Ovary (tissue), 9 donors: ENCODE results near the gene PNISR. TPM values are rescaled to one million over a fixed set of nuclear protein-coding genes. Genes with fewer than 3 reads are reported as not detected.

ENCODE experiments used
- DNase-seq, 5 donors: peaks; one replicate each; pipeline ENCODE4 v3.0.0-alpha.2; 2019 to 2020
- H3K27ac ChIP-seq, 2 donors: fragments of 200-600 bp; one replicate each; pipeline versions ENCODE4 v1.5.1 to v1.8.0; 2019 to 2022
- H3K27me3 ChIP-seq: fragments of 200-600 bp; one replicate; pipeline ENCODE4 v1.8.0; 2022
- H3K36me3 ChIP-seq: fragments of 200-600 bp; sonication (generic); one replicate; pipeline ENCODE4 v1.5.1; 2019
- H3K4me1 ChIP-seq: one replicate; pipeline ENCODE4 v1.8.1; 2013; ENCODE audit warnings: mild to moderate bottlenecking, moderate library complexity; ENCODE audit not compliant: insufficient read depth
- H3K4me3 ChIP-seq: fragments of 200-600 bp; sonication (generic); one replicate; pipeline ENCODE4 v1.5.1; 2017
- H3K9me3 ChIP-seq, 2 donors: fragments of 200-600 bp in 1 of 2; sonication (generic) in 1 of 2; one replicate each; pipeline versions ENCODE4 v1.5.1 to v1.8.1; 2013 to 2019; ENCODE audit warnings: mild to moderate bottlenecking in 1 of 2, moderate library complexity in 1 of 2
- EP300 ChIP-seq: sonication (generic); formaldehyde crosslinking; IDR thresholded peaks from one replicate; pipeline ENCODE4 v1.6.1; 2017; ENCODE audit warnings: antibody characterized with exemption
- POLR2A ChIP-seq: fragments of 450-650 bp; IDR thresholded peaks from one replicate; pipeline ENCODE4 v1.6.1; 2017; ENCODE audit warnings: antibody characterized with exemption, mild to moderate bottlenecking, moderate library complexity
- WGBS, 3 donors: extraction: QIAGEN DNeasy Blood & Tissue Kit in 1 of 3; methylation state at CpG; one replicate each; pipeline versions ENCODE4 v1.1.5 to v1.1.7; 2013 to 2017; 5-methylcytosine and 5-hydroxymethylcytosine counted together
- intact Hi-C, 4 donors: fragments of 100-400 bp; cut with DNase I; formaldehyde crosslinking; loops; one replicate each; pipeline versions ENCODE4 v1.11.0 to v1.15.1; 2022 to 2023
- polyA plus RNA-seq, 2 donors: library from polyadenylated mRNA; stranded (reverse); fragments of 200-250 nt in 1 of 2; fragments of 350-450 nt in 1 of 2; fragmentation: Illumina TruSeq in 1 of 2; extraction: RNeasy Lipid Tissue Mini Kit (QIAGEN cat#74804) in 1 of 2; gene quantifications; one replicate each; pipeline ENCODE4 v1.2.3, GENCODE V29; 2013 to 2014
- total RNA-seq, 7 donors: library from RNA; depleted of rRNA in 2 of 7; stranded (reverse); fragments of >200 nt in 2 of 7; fragmentation: NEBNext Ultra II Directional in 3 of 7; extraction: Animal tissue kit (Norgen Biotek cat#: 25700) in 3 of 7; gene quantifications; one replicate each; pipeline versions ENCODE4 v1.1.0 to v1.2.4, GENCODE V29; 2016 to 2023
- TF ChIP-seq, protein P1 (sequence below), 3 donors: fragments of 450-650 bp in 2 of 3; fragments of 200-600 bp in 1 of 3; IDR thresholded peaks; one replicate each; pipeline versions ENCODE4 v1.5.1 to v1.8.0; 2016 to 2022; ENCODE audit warnings: antibody characterized with exemption in 3 of 3, mild to moderate bottlenecking in 1 of 3
- donor health status: DM: no; HTN: no; CAD: no; lungs with moderate emphysema.
- donor health status: DM: no; HTN: no; CAD: no.
- donor health status: Bipolar disorder and iron deficiency.
- donor health status: DM: yes; HTN: yes; CAD: no.
- donor health status: DM: no; HTN: no; CAD: no.
- donor health status: DM: yes; HTN: yes; CAD: no.

Gene PNISR
- total and polyA plus RNA-seq, 9 donors, result 71.5 to 168 (median 127) TPM

DNA sequence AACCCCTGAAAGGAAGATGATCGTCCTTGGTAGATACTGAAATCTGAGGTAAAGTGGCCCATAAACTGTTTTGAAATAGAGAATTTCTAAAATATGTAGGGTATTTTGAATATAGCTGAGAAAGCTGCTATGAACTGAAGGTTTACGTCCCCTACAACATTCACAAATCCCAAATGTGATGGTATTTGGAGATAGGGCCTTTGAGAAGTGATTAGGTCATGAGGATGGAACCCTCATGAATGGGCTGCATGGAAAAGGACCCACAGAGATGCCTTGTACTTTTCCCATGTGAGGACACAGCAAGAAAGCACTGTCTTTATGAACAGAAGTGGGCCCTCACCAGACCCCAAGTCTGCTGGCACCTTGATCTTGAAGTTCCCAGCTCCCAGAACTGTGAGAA is 6.8 kb upstream of the PNISR start:
- no peaks in the 10 kb centered on the region for H3K4me1 ChIP-seq
- 82 to 91% (median 85%) methylated on average over 2 of the region's 2 CpGs for WGBS, 3 donors
- H3K36me3 ChIP-seq, result no peaks in the 10 kb centered on the region
- no peak for DNase-seq
- H3K27ac ChIP-seq, result no peak overlapping the region
- H3K4me3 ChIP-seq, result no peak overlapping the region
- no peaks in the 10 kb centered on the region for H3K27me3 ChIP-seq
- TF ChIP-seq POLR2A (no peak), EP300 (no peak)
- TF ChIP-seq, protein P1, sequence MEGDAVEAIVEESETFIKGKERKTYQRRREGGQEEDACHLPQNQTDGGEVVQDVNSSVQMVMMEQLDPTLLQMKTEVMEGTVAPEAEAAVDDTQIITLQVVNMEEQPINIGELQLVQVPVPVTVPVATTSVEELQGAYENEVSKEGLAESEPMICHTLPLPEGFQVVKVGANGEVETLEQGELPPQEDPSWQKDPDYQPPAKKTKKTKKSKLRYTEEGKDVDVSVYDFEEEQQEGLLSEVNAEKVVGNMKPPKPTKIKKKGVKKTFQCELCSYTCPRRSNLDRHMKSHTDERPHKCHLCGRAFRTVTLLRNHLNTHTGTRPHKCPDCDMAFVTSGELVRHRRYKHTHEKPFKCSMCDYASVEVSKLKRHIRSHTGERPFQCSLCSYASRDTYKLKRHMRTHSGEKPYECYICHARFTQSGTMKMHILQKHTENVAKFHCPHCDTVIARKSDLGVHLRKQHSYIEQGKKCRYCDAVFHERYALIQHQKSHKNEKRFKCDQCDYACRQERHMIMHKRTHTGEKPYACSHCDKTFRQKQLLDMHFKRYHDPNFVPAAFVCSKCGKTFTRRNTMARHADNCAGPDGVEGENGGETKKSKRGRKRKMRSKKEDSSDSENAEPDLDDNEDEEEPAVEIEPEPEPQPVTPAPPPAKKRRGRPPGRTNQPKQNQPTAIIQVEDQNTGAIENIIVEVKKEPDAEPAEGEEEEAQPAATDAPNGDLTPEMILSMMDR (IDR thresholded peaks at IDR 0.05), result no peak
- H3K9me3 ChIP-seq, result no peaks in the 10 kb centered on the region
- intact Hi-C loops, result no loop called here

DNA sequence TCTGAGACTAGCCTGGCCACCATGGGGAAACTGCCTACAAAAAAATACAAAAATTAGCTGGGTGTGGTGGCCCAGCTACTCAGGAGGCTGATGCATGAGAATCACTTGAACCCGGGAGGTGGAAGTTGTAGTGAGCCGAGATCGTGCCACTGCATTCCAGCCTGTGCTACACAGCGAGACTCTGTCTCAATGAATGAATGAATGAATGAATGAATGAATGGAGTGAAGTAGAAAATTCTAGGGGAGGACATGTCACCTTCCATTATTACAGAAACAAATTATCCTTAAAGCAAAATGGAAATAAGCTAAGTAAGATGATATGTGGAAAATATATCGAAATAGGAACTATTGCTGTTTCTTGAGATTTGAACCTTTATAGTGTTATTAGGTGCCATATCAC is 2.9 kb upstream of the PNISR start:
- Histone ChIP-seq H3K9me3 (no peaks in the 10 kb centered on the region), H3K4me1 (peaks cover 9% of the 10 kb centered on the region), H3K27ac (no peak overlapping the region), H3K36me3 (no peaks in the 10 kb centered on the region), H3K4me3 (no peak overlapping the region), H3K27me3 (no peaks in the 10 kb centered on the region)
- 95 to 96% (median 96%) methylated on average over 5 of the region's 5 CpGs for WGBS, 3 donors
- intact Hi-C loops, result no loop called here
- TF ChIP-seq EP300, result no peak
- TF ChIP-seq, protein P1 (IDR thresholded peaks at IDR 0.05), result no peak
- TF ChIP-seq POLR2A, result no peak
- DNase-seq, result no peak

DNA sequence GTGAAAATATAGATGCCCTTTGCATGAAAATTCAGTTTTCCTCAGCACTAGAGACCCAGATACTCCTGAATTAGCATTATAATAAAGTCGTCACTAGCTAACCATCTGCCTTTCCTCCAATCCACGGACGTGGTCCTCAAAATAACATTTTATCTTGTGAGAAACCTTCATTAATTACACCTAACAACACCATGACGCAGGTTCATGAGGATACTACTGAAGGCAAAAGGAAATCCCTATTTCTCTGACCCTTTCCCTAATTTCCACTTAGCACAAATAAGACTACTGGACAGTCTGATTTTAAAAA is 1.3 kb upstream of the PNISR start:
- Histone ChIP-seq H3K4me1 (peaks cover 12% of the 10 kb centered on the region), H3K27ac (peak overlapping the region in 1 of 2 donors; percentile 98), H3K36me3 (no peaks in the 10 kb centered on the region), H3K27me3 (no peaks in the 10 kb centered on the region), H3K9me3 (no peaks in the 10 kb centered on the region), H3K4me3 (peak overlapping the region; percentile 69)
- intact Hi-C loops, result no loop called here
- 11 to 18% (median 12%) methylated on average over 4 of the region's 4 CpGs for WGBS, 3 donors
- no peak for TF ChIP-seq EP300
- TF ChIP-seq, protein P1 (IDR thresholded peaks at IDR 0.05), result no peak
- TF ChIP-seq POLR2A, result no peak
- DNase-seq, result no peak

DNA sequence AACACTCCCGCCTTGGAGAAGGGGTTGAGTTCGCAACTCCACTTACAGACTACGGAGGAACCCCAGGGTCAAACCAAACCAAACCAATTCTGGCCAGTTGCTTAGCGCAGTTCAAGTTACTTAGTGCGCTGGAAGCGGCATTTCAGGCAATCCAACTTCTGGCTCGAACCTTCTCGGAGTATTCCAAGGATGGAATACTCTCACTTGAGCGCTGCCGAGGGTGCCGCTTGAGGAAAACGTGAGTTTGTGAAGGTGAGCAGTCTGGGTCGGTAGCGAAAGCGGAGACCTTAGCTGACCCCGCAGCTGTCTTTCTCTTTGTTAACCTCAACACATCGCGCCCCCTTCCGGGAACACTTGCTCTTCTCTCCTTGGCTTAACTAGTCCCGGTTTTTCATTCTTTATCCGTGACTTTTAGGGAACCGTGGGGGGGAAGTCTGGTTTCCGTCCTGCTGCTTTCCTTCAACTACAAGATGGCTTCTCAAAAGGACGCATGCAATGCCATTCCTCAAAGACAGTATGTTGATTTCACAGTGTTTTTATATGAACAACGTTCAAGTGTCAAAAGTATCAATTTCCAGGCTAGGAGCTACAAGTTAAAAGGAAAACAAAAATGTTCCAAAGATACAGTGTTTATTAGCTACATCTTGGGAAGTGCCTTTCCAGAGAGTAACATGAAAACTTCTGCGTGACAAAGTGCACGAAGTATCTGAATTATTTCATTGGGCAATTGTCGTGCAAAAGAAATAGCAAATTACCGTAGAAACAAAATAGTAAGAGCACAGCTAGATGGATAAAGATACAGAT is 741 bp upstream of the PNISR start:
- intact Hi-C loops, result no loop called here
- no peaks in the 10 kb centered on the region for H3K36me3 ChIP-seq
- TF ChIP-seq EP300 (no peak), POLR2A (no peak)
- TF ChIP-seq, protein P1 (IDR thresholded peaks at IDR 0.05), result no peak
- peak overlapping the region; percentile 69 for H3K4me3 ChIP-seq
- peak overlapping the region; percentile 93 to 98 for H3K27ac ChIP-seq
- peaks cover 12% of the 10 kb centered on the region for H3K4me1 ChIP-seq
- DNase-seq, result peak; percentile 84 to 88 (median 85)
- 1% methylated on average over 29 of the region's 29 CpGs for WGBS, 3 donors
- no peaks in the 10 kb centered on the region for H3K9me3 ChIP-seq
- no peaks in the 10 kb centered on the region for H3K27me3 ChIP-seq
